Stimulated activated naive CD4-positive, alpha-beta T cell treated with Interleukin-2 at 50 U/mL for 16 hours (primary cell): ENCODE data around the gene HSPA1A.
"Not testable (repeated sequence)": the region's sequence is repeated elsewhere in the genome, so short reads cannot be mapped to it uniquely, and the experiment has no call there.

Experiments
- DNase-seq: peaks from one replicate; lab custom pipeline; 2025; lab: John Stamatoyannopoulos, UW

The HSPA1A gene

DNA sequence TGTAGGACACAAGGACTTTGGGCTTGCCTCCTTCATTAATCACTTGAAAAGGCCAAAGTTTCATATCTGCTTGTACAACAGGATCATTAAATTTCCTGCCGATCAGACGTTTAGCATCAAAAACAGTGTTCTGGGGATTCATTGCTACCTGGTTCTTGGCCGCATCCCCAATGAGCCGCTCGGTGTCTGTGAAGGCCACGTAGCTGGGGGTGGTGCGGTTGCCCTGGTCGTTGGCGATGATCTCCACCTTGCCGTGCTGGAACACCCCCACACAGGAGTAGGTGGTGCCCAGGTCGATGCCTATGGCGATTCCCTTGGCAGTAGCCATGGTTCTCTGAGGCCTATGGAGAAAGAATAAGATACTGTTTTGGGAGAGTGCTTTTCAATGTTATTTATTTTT lies 3.7 kb upstream of the HSPA1A start:
- no peak for DNase-seq

DNA sequence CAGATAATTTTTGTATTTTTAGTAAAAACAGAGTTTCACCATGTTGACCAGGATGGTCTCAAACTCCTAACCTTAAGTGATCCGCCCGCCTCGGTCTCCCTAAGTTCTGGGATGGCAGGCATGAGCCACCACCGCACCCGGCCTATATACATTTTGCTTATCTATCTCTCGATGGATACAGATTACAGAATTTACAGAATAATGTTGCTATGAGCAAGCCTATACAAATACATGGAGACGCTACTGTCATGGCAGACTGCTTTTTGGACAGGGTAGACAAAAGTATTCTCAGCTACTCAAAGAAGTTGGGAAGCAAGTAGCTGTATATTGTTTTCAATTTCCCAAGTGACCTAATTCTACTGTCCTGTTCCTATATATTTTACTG lies 1.9 kb upstream of the HSPA1A start:
- DNase-seq, result no peak

DNA sequence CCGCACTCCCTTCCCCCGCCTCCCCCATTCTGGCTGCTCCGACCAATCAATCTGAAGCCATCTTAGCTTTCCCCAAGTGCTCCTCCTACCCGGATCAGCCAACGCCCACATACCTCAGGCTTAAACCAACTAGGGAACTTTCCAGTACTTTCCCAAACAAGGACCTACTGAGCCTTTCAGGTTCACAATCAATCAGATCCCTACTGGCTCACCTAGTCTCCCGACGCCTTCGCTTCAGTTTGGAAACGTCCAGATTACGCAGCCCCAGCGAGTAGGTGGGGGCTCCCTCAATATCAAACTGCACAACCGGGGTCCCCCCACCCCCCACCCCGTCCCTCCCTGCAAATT lies 692 bp upstream of the HSPA1A start:
- peak; percentile 67 for DNase-seq

DNA sequence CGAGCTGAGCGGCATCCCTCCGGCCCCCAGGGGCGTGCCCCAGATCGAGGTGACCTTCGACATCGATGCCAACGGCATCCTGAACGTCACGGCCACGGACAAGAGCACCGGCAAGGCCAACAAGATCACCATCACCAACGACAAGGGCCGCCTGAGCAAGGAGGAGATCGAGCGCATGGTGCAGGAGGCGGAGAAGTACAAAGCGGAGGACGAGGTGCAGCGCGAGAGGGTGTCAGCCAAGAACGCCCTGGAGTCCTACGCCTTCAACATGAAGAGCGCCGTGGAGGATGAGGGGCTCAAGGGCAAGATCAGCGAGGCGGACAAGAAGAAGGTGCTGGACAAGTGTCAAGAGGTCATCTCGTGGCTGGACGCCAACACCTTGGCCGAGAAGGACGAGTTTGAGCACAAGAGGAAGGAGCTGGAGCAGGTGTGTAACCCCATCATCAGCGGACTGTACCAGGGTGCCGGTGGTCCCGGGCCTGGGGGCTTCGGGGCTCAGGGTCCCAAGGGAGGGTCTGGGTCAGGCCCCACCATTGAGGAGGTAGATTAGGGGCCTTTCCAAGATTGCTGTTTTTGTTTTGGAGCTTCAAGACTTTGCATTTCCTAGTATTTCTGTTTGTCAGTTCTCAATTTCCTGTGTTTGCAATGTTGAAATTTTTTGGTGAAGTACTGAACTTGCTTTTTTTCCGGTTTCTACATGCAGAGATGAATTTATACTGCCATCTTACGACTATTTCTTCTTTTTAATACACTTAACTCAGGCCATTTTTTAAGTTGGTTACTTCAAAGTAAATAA lies 2.0 kb downstream of the HSPA1A start:
- DNase-seq, result not testable (repeated sequence)

DNA sequence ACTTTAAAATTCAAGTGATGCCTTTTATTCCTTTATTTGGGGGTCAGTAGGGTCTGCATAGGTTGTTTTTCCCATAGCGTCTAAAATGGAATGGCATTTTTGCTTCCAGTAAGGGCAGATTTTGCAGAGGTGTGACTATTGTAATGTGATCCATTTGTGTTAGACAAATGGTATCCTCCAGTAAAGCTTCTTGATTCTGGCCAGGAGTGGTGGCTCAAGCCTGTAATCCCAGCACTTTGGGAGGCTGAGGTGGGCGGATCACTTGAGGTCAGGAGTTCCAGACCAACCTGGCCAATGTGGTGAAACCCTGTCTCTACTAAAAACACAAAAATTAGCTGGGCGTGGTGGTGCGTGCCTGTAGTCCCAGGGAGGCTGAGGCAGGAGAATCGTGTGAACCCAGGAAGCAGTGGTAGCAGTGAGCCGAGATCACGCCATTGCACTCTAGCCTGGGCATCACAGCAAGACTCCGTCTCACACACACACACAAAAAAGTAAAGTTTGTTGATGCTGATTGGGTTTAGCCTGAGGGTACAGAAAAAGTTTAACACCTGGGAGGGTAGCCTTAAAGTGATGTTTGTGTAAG lies 2.7 kb downstream of the HSPA1A start:
- not testable (repeated sequence) for DNase-seq

DNA sequence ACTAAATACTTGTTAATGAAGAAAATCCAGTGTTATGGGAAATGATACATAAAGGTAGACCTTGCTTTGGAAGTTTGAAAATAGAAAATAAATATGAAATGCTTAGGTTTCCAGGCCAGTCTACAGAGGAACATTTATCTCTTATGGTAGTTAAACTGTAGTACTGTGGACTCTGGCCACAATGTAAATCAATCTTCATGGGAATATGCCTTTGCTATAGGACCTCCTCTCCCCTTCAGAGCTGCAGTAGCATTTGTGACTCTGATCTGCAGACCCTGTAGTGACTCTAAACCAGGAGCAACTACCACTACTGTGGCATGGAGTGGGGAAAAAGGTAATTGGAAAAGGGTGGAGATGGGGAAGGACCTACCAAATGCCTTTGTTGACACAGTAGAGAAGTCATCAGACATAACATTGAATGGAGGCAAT lies 4.5 kb downstream of the HSPA1A start:
- DNase-seq, result no peak

DNA sequence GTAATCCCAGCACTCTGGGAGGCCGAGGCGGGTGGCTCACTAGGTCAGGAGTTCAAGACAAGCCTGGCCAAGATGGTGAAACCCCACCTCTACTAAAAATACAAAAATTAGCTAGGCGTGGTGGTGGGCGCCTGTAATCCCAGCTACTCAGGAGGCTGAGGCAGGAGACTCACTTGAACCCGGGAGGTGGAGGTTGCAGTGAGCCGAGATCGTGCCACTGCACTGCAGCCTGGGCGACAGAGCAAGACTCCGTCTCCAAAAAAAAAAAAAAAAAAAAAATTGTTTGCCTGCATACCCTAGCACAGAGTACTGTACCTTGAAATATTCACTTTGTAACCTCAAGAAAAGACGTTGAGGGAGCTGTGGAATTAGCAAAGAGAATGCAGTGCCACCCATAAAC lies 5.1 kb downstream of the HSPA1A start:
- not testable (repeated sequence) for DNase-seq

DNA sequence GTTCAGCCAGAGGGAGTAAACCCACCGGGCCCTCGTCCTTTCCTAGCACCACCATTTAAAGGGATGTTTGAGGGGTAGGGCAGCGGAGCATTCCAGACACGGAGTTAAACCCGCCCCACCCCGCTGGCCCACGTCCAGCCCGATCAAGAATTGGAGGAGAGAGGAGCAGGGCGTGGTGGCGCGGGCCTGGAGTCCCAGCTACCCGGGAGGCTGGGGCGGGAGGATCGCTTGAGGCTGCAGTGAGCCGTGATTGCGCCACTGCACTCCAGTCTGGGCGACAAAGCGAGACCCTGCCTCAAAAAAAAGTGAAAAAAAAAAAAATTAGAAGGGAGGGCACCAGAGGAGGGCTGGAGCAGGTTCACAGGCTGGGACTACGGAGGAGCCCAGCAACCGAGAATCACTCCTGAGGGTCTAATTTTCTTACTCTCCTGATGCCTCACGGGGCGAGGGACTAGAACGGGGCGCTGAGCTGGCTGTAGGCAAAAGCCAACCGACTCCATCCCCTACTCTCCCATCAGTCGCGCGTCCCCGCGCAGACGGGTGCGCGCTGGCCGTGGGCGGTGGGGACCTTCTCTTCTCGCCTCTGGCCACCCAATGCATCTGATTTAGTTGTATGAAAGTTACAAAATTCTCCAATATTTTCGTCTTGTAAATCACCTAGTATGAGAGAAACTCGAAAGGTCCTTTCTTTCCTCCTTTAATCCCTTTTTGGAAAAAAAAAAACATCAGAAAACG lies 6.1 kb downstream of the HSPA1A start:
- peak; percentile 69 for DNase-seq

DNA sequence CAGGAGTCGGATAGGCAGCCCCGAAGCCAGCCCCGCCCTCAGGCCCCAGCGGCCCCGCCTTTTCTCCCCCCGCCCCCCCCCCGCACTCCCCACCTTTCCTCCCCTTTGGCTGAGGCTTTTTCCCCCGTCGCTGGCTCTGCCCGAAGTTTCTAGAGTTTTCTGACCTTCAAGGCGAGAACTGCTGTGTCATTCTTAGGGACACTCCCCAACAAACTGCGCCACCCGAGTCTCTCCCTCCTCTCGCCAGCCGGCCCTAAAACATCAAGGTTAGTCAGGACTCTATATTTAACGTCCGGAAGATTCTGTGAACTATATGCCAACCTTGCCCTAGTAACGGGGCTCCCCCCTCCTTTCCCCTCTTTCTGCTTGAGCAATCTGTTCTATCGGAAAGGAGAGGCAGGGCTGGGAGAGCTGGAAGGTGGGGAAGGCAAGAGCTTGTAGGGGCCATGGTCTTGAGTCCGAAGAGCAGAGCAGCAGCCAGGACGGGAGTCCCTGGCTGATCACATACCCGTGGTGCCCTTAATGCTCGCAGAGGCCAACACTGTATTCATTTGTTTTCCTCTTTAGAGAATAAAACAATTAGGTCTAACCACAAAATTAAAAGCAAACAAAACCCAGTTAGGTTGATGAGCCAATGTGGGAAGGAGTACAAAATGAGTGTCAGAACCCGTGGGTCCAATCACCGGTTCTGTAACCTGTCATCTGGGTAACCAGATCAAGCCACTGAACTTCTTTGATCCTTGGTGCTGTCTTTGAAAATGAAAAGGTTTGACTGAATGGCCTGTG lies 6.9 kb downstream of the HSPA1A start:
- DNase-seq, result peak; percentile 69

DNA sequence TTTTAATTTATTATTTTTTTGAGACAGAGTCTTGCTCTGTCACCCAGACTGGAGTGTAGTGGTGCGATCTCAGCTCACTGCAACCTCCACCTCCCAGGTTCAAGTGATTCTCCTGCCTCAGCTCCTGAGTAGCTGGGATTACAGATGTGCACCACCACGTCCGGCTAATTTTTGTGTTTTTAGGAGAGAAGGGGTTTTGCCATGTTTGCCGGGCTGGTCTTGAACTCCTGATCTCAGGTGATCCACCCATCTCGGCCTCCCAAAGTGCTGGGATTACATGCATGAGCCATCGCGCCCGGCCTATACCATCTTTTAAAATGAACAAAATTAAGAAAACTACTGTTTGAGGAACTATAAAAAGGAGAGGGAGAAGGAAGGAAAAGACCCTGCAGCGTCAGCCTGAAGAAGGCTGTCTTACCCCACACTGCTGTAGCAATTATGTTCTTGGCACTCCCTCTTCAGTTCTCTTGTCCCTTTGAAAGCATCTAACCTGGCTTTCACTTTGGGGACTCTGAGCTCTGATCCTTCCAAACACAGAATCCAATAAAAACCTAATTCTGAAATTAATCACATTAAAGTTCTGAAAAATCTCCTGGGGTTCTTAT lies 8.4 kb downstream of the HSPA1A start:
- DNase-seq, result not testable (repeated sequence)

DNA sequence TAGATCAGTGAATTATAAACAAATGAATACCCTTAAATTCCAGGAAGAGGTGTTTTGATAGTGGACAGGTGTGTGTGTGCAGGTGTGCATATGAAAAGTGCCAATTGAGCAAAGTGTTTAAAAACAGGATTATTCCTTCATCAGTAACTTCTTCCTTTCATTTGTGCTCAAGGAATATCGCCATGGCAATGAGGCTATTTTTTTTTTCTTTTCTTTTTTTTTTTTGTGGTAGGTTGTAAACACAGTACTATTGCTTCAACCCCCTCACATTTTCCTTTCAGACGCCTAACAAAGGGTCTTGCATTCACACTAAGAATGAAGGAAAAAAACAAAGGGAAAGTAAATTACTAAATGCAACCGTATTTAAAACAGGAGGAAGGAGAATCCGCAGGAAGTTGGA lies 10.2 kb downstream of the HSPA1A start:
- DNase-seq, result no peak

DNA sequence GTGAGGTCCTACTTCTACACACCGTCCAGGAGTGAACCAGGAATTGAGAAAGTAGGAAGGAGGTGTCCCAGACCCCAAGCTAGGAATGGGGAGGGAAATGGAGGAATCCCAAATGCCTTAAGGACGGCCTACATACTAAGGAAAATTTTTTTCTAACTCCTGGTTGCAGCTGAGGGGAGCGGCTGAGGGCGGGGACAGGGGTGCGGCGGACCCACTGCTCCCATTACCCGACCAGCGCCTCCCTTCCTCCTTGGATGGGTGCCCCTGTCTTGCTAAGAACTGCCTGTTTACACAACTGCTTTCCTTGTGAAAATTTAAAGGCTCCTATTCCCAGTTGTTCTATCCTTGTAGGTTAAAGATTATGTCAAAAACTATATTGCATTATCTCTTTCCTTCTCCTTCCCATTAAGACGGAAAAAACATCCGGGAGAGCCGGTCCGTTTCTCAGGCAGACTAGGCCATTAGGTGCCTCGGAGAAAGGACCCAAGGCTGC lies 11.5 kb downstream of the HSPA1A start:
- peak; percentile 44 for DNase-seq

DNA sequence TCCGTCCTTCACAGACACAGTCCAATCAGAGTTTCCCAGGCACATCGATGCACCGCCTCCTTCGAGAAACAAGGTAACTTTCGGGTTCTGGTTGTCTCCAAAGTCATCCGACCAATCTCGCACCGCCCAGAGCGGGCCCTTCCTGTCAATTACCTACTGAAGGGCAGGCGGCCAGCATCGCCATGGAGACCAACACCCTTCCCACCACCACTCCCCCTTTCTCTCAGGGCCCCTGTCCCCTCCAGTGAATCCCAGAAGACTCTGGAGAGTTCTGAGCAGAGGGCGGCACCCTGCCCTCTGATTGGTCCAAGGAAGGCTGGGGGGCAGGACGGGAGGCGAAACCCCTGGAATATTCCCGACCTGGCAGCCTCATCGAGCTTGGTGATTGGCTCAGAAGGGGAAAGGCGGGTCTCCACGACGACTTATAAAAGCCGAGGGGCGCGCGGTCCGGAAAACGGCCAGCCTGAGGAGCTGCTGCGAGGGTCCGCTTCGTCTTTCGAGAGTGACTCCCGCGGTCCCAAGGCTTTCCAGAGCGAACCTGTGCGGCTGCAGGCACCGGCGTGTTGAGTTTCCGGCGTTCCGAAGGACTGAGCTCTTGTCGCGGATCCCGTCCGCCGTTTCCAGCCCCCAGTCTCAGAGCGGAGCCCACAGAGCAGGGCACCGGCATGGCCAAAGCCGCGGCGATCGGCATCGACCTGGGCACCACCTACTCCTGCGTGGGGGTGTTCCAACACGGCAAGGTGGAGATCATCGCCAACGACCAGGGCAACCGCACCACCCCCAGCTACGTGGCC lies 12.1 kb downstream of the HSPA1A start, which contains the start of gene HSPA1B:
TSS of gene HSPA1B (plus strand) at position 453 of the 794 bp plus-strand sequence. CDS start at position 666, 213 bp downstream.
- peak; percentile 98 for DNase-seq

DNA sequence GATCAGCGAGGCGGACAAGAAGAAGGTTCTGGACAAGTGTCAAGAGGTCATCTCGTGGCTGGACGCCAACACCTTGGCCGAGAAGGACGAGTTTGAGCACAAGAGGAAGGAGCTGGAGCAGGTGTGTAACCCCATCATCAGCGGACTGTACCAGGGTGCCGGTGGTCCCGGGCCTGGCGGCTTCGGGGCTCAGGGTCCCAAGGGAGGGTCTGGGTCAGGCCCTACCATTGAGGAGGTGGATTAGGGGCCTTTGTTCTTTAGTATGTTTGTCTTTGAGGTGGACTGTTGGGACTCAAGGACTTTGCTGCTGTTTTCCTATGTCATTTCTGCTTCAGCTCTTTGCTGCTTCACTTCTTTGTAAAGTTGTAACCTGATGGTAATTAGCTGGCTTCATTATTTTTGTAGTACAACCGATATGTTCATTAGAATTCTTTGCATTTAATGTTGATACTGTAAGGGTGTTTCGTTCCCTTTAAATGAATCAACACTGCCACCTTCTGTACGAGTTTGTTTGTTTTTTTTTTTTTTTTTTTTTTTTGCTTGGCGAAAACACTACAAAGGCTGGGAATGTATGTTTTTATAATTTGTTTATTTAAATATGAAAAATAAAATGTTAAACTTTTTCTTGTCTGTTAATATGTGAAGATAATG lies 14.4 kb downstream of the HSPA1A start:
- no peak for DNase-seq

DNA sequence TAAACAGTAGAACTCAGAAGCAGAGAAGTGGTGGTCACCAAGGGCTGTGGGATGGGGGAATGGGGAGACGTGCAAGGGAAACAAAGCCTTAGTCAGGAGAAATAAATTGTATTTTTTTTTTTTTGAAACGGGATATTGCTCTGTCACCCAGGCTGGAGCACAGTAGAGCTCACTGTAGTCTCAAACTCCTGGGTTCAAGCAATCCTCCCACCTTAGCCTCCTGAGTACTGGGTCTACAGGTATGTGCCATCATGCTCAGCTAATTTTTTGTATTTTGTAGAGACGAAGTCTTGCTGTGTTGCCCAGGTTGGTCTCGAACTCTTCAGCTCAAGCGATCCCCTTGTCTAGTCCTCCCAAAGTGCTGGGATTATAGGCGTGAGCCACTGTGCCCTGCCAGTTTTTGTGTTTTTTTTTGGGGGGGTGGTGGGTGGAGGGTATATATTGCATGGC lies 15.6 kb downstream of the HSPA1A start:
- DNase-seq, result no peak

DNA sequence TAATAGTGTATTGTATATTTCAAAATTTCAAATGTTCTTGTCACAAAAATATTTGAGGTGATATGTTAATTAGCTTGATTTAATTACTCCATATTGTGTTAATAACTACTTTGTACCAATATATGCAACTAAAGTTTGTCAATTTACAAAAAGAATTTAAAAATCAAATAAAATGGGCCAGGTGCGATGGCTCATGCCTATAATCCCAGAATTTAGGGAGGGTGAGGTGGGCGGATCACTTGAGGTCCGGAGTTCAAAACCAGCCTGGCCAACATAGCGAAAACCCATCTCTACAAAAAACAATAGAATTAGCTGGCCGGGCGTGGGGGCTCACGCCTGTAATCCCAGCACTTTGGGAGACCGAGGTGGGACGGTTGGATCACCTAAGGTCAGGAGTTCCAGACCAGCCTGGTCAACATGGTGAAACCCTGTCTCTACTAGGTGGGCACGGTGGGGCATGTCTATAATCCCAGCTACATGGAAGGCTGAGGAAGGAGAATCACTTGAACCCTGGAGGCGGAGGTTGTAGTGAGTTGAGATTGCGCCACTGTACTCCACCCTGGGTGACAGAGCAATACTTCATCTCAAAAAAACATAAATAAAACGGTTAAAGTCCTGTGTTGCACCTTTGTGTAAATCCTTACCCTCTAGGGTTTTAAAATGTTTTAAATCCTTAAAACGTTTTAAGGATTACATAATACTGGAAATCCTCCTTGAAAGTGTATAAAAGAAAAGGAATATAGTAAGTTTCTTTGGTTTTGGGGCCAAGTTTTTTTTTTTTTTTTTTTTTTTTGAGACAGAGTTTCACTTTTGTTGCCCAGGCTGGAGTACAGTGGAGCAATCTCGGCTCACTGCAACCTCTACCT lies 16.2 kb downstream of the HSPA1A start:
- no peak for DNase-seq

DNA sequence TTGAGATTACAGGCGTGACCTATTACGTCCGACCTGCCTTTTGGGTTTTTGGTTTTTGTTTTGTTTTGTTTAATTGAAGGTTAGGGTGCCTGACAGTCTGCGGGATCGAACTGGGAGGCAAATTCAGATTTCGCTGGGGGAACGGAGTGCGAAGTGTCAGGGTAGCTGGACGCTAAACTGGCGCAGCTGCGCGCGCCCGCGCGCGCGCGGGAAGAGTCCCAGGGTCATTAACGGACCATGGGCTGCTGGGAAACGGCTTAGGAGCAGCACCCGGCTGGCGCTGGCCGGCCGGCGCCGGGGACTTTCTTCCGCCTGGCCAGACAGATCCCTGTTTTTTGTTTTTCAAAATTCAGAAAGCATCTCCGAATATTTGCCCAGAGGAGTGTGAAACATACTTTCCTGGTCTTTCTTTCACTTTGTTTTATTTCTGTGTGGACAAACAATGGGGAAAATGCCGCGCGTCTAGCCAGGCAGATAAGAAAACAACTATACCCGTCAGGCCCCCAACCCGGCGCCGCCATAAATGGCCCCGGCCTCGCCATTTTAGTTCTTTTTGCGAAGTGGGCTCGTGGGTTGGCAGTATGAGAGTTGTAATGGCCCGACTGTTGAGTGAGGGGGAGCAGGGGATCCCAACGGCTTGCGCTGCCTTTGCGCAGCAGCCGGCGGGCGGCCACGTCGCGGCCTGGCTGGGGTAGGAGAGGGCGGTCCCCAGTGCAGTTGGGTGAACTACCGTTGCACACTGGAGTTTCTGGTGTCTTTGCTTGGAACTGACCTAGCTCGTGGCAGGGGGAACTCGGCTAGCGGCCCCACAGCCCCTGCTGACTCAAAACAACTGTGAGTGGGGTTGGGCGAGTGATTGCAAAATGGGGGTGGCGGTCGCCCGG lies 19.3 kb downstream of the HSPA1A start:
- peak; percentile 71 for DNase-seq

DNA sequence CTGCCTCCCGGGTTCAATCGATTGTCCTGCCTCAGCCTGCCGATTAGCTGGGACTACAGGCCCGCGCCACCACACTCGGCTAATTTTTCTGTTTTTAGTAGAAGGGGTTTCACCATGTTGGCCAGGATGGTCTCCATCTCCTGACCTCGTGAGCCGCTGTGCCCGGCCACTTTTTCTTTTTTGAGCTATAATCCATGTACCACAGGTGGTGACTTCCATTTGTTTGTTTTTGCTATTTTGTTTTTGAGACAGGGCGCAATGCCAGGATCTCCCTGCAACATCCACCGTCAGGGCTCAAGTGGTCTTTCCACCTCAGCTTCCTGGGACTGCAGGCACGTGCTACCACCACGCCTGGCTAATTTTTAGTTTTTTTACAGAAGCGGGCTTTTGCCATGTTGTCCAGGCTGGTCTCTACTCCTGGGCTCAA lies 20.7 kb downstream of the HSPA1A start:
- DNase-seq, result no peak
